Transverse colon (tissue), 4 donors: ENCODE data around the gene HSPB1. TPM values are rescaled to one million over a fixed set of nuclear protein-coding genes. Genes with fewer than 3 reads are reported as not detected.
A peak's percentile ranks its signal among the peaks of the same experiment; 100 is the strongest.

ENCODE experiments used
- DNase-seq: peaks from one replicate; pipeline ENCODE4 v3.0.0-alpha.2; 2019
- H3K27ac ChIP-seq, 4 donors: fragments of 200-600 bp; sonication (generic); 2 replicates each; pipeline ENCODE4 v1.5.1; 2016 to 2018; ENCODE audit warnings: inconsistent platforms in 4 of 4
- H3K27me3 ChIP-seq: fragments of 200-600 bp; sonication (generic); 2 replicates; pipeline ENCODE4 v1.5.1; 2017; ENCODE audit warnings: inconsistent platforms
- H3K36me3 ChIP-seq, 4 donors: fragments of 200-600 bp; sonication (generic); 2 replicates each; pipeline ENCODE4 v1.5.1; 2017 to 2019; ENCODE audit warnings: inconsistent platforms in 4 of 4
- H3K4me1 ChIP-seq, 4 donors: fragments of 200-600 bp; sonication (generic); 2 replicates each; pipeline ENCODE4 v1.5.1; 2017 to 2020; ENCODE audit warnings: inconsistent platforms in 4 of 4
- H3K4me3 ChIP-seq, 4 donors: fragments of 200-600 bp; sonication (generic); 1 replicate in 1 of 4; 2 replicates in 3 of 4; pipeline versions ENCODE4 v1.5.1 to v1.6.1; 2017 to 2019; ENCODE audit warnings: inconsistent platforms in 4 of 4
- H3K9me3 ChIP-seq, 2 donors: fragments of 200-600 bp; sonication (generic); 2 replicates each; pipeline ENCODE4 v1.5.1; 2017 to 2019; ENCODE audit warnings: inconsistent platforms in 2 of 2
- CTCF ChIP-seq, 5 experiments: fragments of 200-600 bp in 3 of 5; fragments of 450-650 bp in 2 of 5; sonication (generic) in 3 of 5; IDR thresholded peaks; 1 replicate in 2 of 5; 2 replicates in 3 of 5; pipeline ENCODE4 v1.5.1; 2016 to 2017; ENCODE audit warnings: antibody characterized with exemption in 5 of 5, inconsistent platforms in 3 of 5, mild to moderate bottlenecking in 2 of 5, moderate library complexity in 1 of 5
- EP300 ChIP-seq: sonication (generic); formaldehyde crosslinking; IDR thresholded peaks from one replicate; pipeline ENCODE4 v1.6.1; 2017; ENCODE audit warnings: antibody characterized with exemption, low read depth
- POLR2A ChIP-seq: fragments of 450-650 bp; IDR thresholded peaks from one replicate; pipeline ENCODE4 v1.6.1; 2016; ENCODE audit warnings: antibody characterized with exemption, mild to moderate bottlenecking, moderate library complexity
- POLR2AphosphoS5 ChIP-seq, 3 donors: sonication (generic); formaldehyde crosslinking; IDR thresholded peaks; one replicate each; pipeline ENCODE4 v1.6.1; 2016; ENCODE audit warnings: antibody characterized with exemption in 3 of 3
- WGBS, 2 donors: methylation state at CpG; one replicate each; pipeline ENCODE4 v1.1.5; 2018; ENCODE audit warnings: low coverage in 1 of 2; 5-methylcytosine and 5-hydroxymethylcytosine counted together
- in situ Hi-C, 4 donors: fragments of 200-750 bp; cut with MboI; loops; one replicate each; pipeline versions ENCODE4 v1.15.0 to v1.15.1; 2017; ENCODE audit warnings: low sequenced_read_pairs in 3 of 4, low pct_ligation_motif_present in 1 of 4, low pct_unique_long_range_greater_than_20kb in 1 of 4
- intact Hi-C: fragments of 100-400 bp; cut with DNase I; formaldehyde crosslinking; loops from one replicate; pipeline ENCODE4 v1.15.1; 2023; ENCODE audit warnings: low total_unique reads
- total RNA-seq, 4 donors: library from RNA; depleted of rRNA; stranded (reverse); fragments of >200 nt; gene quantifications; one replicate each; pipeline ENCODE4 v1.1.0, GENCODE V29; 2016

HSPB1 gene
- total RNA-seq, 4 donors from 2014 or later = 387 to 1,086 (median 519) TPM

- Histone ChIP-seq H3K4me3 (peak overlapping the region; percentile 49 to 83 (median 69)), H3K9me3 (no peaks in the 10 kb centered on the region), H3K36me3 (no peaks in the 10 kb centered on the region), H3K27me3 (no peaks in the 10 kb centered on the region), H3K4me1 (peaks cover 10 to 25% (median 16%) of the 10 kb centered on the region in 4 donors), H3K27ac (peak overlapping the region; percentile 96 to 98 (median 98))
- intact Hi-C loops = loop anchor here (5.0 kb wide), 1 partner anchor 39 kb away; the partner anchor contains the start of gene YWHAG
- TF ChIP-seq POLR2AphosphoS5 (IDR thresholded peaks at IDR 0.05) (peak; percentile 96 to 97 (median 97)), POLR2A (peak; percentile 96), CTCF (IDR thresholded peaks at IDR 0.05) (no peak), EP300 (no peak)
- WGBS, 2 donors = 0% methylated on average over 12 to 50 of the region's 50 CpGs
- in situ Hi-C loops = loop anchor here in 3 of 4 donors (5.0 to 10.0 kb wide), 2 partner anchors 141 to 143 kb away; no protein-coding TSS in a partner anchor
- peak; percentile 98 for DNase-seq
Measured at GRCh38 chr7:76317782-76318487, 15.5 kb downstream of the HSPB1 start.

- TF ChIP-seq CTCF (IDR thresholded peaks at IDR 0.05) (peak; percentile 32 to 78 (median 49)), POLR2AphosphoS5 (IDR thresholded peaks at IDR 0.05) (peak; percentile 72 to 84 (median 72)), EP300 (no peak), POLR2A (peak; percentile 27)
- Histone ChIP-seq H3K4me1 (peaks cover 10 to 24% (median 16%) of the 10 kb centered on the region in 4 donors), H3K4me3 (peak overlapping the region; percentile 49 to 83 (median 69)), H3K36me3 (no peaks in the 10 kb centered on the region), H3K27me3 (no peaks in the 10 kb centered on the region), H3K9me3 (no peaks in the 10 kb centered on the region), H3K27ac (peak overlapping the region; percentile 96 to 98 (median 98))
- WGBS, 2 donors = 6 to 50% methylated on average over 2 to 25 of the region's 25 CpGs
- in situ Hi-C loops = loop anchor here in 3 of 4 donors (5.0 to 10.0 kb wide), 2 partner anchors 141 to 144 kb away; no protein-coding TSS in a partner anchor
- peak; percentile 86 for DNase-seq
- intact Hi-C loops = loop anchor here (5.0 kb wide), 1 partner anchor 39 kb away; the partner anchor contains the start of gene YWHAG
Measured at GRCh38 chr7:76318488-76319353, 16.2 kb downstream of the HSPB1 start.

- no peak overlapping the region for H3K27ac ChIP-seq
- no peak overlapping the region for H3K4me3 ChIP-seq
- intact Hi-C loops (no loop called here), in situ Hi-C loops (no loop called here)
- H3K27me3 ChIP-seq = no peaks in the 10 kb centered on the region
- no peak for TF ChIP-seq CTCF (IDR thresholded peaks at IDR 0.05)
- no peak for TF ChIP-seq EP300
- no peak for TF ChIP-seq POLR2A
- 97 to 99% methylated on average over 8 to 11 of the region's 11 CpGs for WGBS, 2 donors
- H3K36me3 ChIP-seq = peaks cover 0 to 20% (median 8%) of the 10 kb centered on the region in 4 donors
- DNase-seq = no peak
- peaks cover 0 to 3% (median 0%) of the 10 kb centered on the region in 4 donors for H3K4me1 ChIP-seq
- no peaks in the 10 kb centered on the region for H3K9me3 ChIP-seq
Measured at GRCh38 chr7:76325092-76325491, 22.6 kb downstream of the HSPB1 start.

GRCh38 chr7:76325811-76326210 is 23.3 kb downstream of the HSPB1 start:
- Histone ChIP-seq H3K27ac (no peak overlapping the region), H3K9me3 (no peaks in the 10 kb centered on the region), H3K4me3 (no peak overlapping the region), H3K4me1 (peaks cover 0 to 6% (median 0%) of the 10 kb centered on the region in 4 donors), H3K27me3 (no peaks in the 10 kb centered on the region), H3K36me3 (peaks cover 0 to 20% (median 8%) of the 10 kb centered on the region in 4 donors)
- WGBS, 2 donors = 94% methylated on average over 5 of the region's 5 CpGs; no CpG with 5 or more reads in 1 of the 2 donors
- TF ChIP-seq EP300 (no peak), CTCF (IDR thresholded peaks at IDR 0.05) (no peak), POLR2AphosphoS5 (IDR thresholded peaks at IDR 0.05) (no peak), POLR2A (no peak)
- in situ Hi-C loops = no loop called here
- no peak for DNase-seq
- intact Hi-C loops = no loop called here
